GM21447 (cell line): Measurements from ENCODE around the gene RMP24.
"Not testable (repeated sequence)": the region's sequence is repeated elsewhere in the genome, so short reads cannot be mapped to it uniquely, and the experiment has no call there.

ENCODE experiments used
- ATAC-seq: cut with Tn5 transposase; IDR thresholded peaks from one replicate; pipeline ENCODE4 v1.9.1; 2021; ENCODE audit not compliant: unreplicated experiment

Gene RMP24

GRCh38 chr18:35967866-35968265 lies 4.6 kb upstream of the RMP24 start:
- ATAC-seq = not testable (repeated sequence)

- ATAC-seq = no peak
Observed at GRCh38 chr18:35968278-35968880, 4.1 kb upstream of the RMP24 start.

- no peak for ATAC-seq
Observed at GRCh38 chr18:35969676-35970075, 2.8 kb upstream of the RMP24 start.

- peak; percentile 0 for ATAC-seq
Observed at GRCh38 chr18:35971661-35972196, 750 bp upstream of the RMP24 start.

GRCh38 chr18:35973650-35974049 lies 1.2 kb downstream of the RMP24 start:
- no peak for ATAC-seq

GRCh38 chr18:35974181-35974580 lies 1.7 kb downstream of the RMP24 start:
- ATAC-seq = no peak

- no peak for ATAC-seq
Observed at GRCh38 chr18:35979112-35979511, 6.6 kb downstream of the RMP24 start.

- ATAC-seq = no peak
Observed at GRCh38 chr18:35982409-35983114, 10.1 kb downstream of the RMP24 start.

- ATAC-seq = no peak
Observed at GRCh38 chr18:35983147-35983546, 10.7 kb downstream of the RMP24 start.

- ATAC-seq = no peak
Observed at GRCh38 chr18:35983818-35984217, 11.3 kb downstream of the RMP24 start.

- ATAC-seq = no peak
Observed at GRCh38 chr18:35991696-35992095, 19.2 kb downstream of the RMP24 start.

- no peak for ATAC-seq
Observed at GRCh38 chr18:35993013-35993412, 20.5 kb downstream of the RMP24 start.

- no peak for ATAC-seq
Observed at GRCh38 chr18:35998967-35999366, 26.5 kb downstream of the RMP24 start.

GRCh38 chr18:35999925-36000324 lies 27.4 kb downstream of the RMP24 start:
- no peak for ATAC-seq

GRCh38 chr18:36006997-36007396 lies 34.5 kb downstream of the RMP24 start:
- ATAC-seq = no peak

- ATAC-seq = no peak
Observed at GRCh38 chr18:36009214-36009613, 36.7 kb downstream of the RMP24 start.

GRCh38 chr18:36012891-36013290 lies 40.4 kb downstream of the RMP24 start:
- no peak for ATAC-seq

GRCh38 chr18:36015629-36016028 lies 43.1 kb downstream of the RMP24 start:
- ATAC-seq = peak; percentile 92

GRCh38 chr18:36017232-36017631 lies 44.8 kb downstream of the RMP24 start:
- no peak for ATAC-seq

- no peak for ATAC-seq
Observed at GRCh38 chr18:36020174-36020711, 47.8 kb downstream of the RMP24 start.

- no peak for ATAC-seq
Observed at GRCh38 chr18:36023336-36023735, 50.9 kb downstream of the RMP24 start.

GRCh38 chr18:36024241-36024640 lies 51.8 kb downstream of the RMP24 start:
- not testable (repeated sequence) for ATAC-seq
